Femur (tissue), 1 donor: ENCODE results near the gene CHRDL1.

Experiments
- DNase-seq: peaks from one replicate; pipeline ENCODE4 v3.0.0-alpha.2; 2017

The CHRDL1 gene

DNA sequence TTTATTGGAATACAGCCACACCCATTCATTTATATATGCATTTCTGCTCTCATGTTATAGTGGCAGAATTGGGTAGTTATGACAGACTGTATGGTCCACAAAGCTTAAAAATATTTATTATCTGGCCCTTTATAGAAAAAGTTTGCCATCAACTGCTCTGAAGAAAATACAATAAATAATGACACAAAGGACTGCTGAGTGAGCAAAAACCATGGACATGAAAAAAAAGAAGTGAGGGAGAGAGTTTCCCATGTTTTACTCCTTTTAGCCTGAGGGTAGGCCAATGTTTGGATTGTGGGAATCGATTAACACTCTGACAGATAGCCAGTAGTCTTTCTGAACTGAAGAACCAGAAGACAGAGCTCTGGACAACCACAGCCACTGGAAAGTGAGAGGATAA lies 149.2 kb downstream of the CHRDL1 start:
- DNase-seq = no peak
